Neutrophil (primary cell): ENCODE results near the gene OPALIN.

Experiments
- H3K27ac ChIP-seq: fragments of 200-600 bp; sonication (generic); 2 replicates; pipeline ENCODE4 v1.5.1; 2016; ENCODE audit warnings: mild to moderate bottlenecking, moderate library complexity
- H3K27me3 ChIP-seq: fragments of 200-600 bp; sonication (generic); 2 replicates; pipeline ENCODE4 v1.6.0; 2016; ENCODE audit warnings: mild to moderate bottlenecking
- H3K36me3 ChIP-seq: fragments of 200-600 bp; sonication (generic); 2 replicates; pipeline ENCODE4 v1.5.1; 2017
- H3K4me1 ChIP-seq, 2 experiments: fragments of 200-600 bp in 1 of 2; sonication (generic) in 1 of 2; 1 replicate in 1 of 2; 2 replicates in 1 of 2; pipeline versions ENCODE4 v1.5.1 to v1.6.1; 2013 to 2016; ENCODE audit warnings: low read depth in 1 of 2, low read length in 1 of 2, mild to moderate bottlenecking in 1 of 2, moderate library complexity in 1 of 2; ENCODE audit not compliant: control insufficient read depth in 1 of 2, insufficient read depth in 1 of 2
- H3K4me3 ChIP-seq, 2 experiments: fragments of 200-600 bp in 1 of 2; sonication (generic) in 1 of 2; 1 replicate in 1 of 2; 2 replicates in 1 of 2; pipeline ENCODE4 v1.5.1; 2013 to 2016; ENCODE audit warnings: low read depth in 1 of 2, low read length in 1 of 2, mild to moderate bottlenecking in 1 of 2, moderate library complexity in 1 of 2
- H3K9me3 ChIP-seq: fragments of 200-600 bp; sonication (generic); 2 replicates; pipeline ENCODE4 v1.5.1; 2016
- TF ChIP-seq, protein P1 (sequence below): fragments of 200-600 bp; sonication (generic); IDR thresholded peaks from 2 replicates; pipeline ENCODE4 v1.5.1; 2016; ENCODE audit warnings: antibody characterized with exemption

OPALIN gene

GRCh38 chr10:96367470-96367869 lies 8.7 kb upstream of the OPALIN start:
- TF ChIP-seq, protein P1, sequence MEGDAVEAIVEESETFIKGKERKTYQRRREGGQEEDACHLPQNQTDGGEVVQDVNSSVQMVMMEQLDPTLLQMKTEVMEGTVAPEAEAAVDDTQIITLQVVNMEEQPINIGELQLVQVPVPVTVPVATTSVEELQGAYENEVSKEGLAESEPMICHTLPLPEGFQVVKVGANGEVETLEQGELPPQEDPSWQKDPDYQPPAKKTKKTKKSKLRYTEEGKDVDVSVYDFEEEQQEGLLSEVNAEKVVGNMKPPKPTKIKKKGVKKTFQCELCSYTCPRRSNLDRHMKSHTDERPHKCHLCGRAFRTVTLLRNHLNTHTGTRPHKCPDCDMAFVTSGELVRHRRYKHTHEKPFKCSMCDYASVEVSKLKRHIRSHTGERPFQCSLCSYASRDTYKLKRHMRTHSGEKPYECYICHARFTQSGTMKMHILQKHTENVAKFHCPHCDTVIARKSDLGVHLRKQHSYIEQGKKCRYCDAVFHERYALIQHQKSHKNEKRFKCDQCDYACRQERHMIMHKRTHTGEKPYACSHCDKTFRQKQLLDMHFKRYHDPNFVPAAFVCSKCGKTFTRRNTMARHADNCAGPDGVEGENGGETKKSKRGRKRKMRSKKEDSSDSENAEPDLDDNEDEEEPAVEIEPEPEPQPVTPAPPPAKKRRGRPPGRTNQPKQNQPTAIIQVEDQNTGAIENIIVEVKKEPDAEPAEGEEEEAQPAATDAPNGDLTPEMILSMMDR: no peak
- no peaks in the 10 kb centered on the region for H3K36me3 ChIP-seq
- H3K9me3 ChIP-seq: no peaks in the 10 kb centered on the region
- H3K27ac ChIP-seq: no peak overlapping the region
- H3K27me3 ChIP-seq: no peaks in the 10 kb centered on the region
- no peaks in the 10 kb centered on the region for H3K4me1 ChIP-seq
- H3K4me3 ChIP-seq: no peak overlapping the region

GRCh38 chr10:96366508-96366907 lies 7.7 kb upstream of the OPALIN start:
- Histone ChIP-seq H3K4me1 (no peaks in the 10 kb centered on the region), H3K27ac (no peak overlapping the region), H3K4me3 (no peak overlapping the region), H3K36me3 (no peaks in the 10 kb centered on the region), H3K27me3 (no peaks in the 10 kb centered on the region), H3K9me3 (no peaks in the 10 kb centered on the region)
- TF ChIP-seq, protein P1: no peak

DNA sequence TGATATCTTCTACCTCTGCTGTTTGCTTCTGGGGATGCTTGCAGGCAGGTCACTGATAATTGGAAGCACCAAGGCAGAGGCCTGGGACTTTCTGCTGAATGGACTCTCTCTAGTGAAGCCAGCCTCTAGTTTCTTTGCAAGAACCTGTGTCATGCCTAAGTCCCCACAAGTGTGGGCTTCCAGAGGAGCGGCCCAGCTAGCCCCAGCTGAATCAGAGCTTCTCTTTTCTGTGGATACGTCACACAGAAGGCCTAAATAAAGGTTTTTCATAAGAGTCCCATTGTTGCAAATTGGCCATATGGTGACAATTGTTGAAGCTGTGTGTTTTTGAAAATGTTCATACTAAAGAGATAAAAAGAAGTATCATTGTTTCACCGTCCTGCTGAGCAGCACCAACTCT lies 6.8 kb upstream of the OPALIN start:
- H3K27ac ChIP-seq: no peak overlapping the region
- H3K9me3 ChIP-seq: no peaks in the 10 kb centered on the region
- no peaks in the 10 kb centered on the region for H3K4me1 ChIP-seq
- no peaks in the 10 kb centered on the region for H3K27me3 ChIP-seq
- no peak overlapping the region for H3K4me3 ChIP-seq
- H3K36me3 ChIP-seq: no peaks in the 10 kb centered on the region
- TF ChIP-seq, protein P1: no peak

DNA sequence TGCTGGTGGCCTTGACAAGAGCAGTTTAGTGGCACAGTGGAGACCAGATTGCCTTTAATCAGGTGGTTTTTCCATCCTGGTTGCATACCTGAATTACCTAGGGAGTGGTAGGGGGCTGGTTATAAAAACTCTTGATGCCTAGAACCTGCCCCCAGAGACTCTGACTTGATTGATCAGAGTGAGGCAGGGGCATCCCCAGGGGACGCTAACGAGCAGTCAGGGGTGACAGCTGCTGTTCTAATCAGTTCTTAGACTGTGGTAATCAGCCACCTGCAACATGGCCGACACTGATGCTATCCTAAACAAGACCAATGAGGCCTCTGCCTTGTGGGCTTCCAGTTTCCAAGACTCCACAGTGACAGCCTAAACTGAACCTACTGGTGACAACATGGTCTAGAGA lies 2.0 kb upstream of the OPALIN start:
- Histone ChIP-seq H3K4me1 (no peaks in the 10 kb centered on the region), H3K27ac (no peak overlapping the region), H3K9me3 (no peaks in the 10 kb centered on the region), H3K27me3 (peaks cover 8% of the 10 kb centered on the region), H3K36me3 (no peaks in the 10 kb centered on the region), H3K4me3 (no peak overlapping the region)
- TF ChIP-seq, protein P1: no peak

DNA sequence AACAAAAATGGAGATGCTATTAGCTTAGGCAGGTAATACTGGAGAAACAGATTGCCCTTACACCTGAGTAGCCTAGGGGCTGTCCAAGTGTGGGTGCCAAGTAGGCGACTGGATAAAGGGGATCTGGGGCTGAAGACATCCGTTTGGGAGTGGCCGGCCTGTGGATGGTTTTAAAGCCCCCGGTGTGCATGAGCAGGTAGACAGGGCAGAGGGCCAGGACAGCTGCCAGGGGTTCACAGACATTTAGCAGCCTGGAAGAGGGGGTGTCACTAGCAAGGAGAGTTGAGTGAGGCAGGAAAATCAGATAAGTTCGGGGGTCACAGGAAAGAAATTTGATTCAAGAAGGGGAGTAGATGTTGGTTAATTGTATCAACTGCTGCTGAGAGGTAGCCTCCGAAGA lies 1.5 kb upstream of the OPALIN start:
- Histone ChIP-seq H3K27ac (no peak overlapping the region), H3K27me3 (peaks cover 9% of the 10 kb centered on the region), H3K4me1 (no peaks in the 10 kb centered on the region), H3K36me3 (no peaks in the 10 kb centered on the region), H3K4me3 (no peak overlapping the region), H3K9me3 (no peaks in the 10 kb centered on the region)
- TF ChIP-seq, protein P1: no peak

DNA sequence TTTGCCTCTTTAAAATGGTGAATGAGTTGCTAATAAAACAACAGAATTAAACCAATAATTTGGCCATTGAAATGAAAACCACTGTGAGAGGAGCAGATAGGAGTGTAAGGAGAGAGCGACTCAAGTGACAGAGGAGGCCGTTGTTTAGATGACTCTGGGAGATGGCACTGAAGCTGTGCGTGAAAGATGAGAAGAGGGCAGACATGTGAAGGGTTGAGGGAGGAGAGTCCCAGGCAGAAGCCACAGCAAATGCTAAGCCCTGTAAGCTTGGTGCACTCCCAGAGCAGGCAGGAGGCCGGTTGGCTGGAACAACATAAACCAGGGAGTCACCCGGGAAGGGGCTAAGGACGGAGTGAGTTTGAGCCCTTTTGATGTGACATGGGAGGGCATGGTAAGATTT lies 814 bp upstream of the OPALIN start:
- TF ChIP-seq, protein P1: no peak
- no peaks in the 10 kb centered on the region for H3K4me1 ChIP-seq

More for the DNA sequence above, 814 bp upstream of the OPALIN start:
- Histone ChIP-seq H3K4me3 (no peak overlapping the region), H3K27me3 (peaks cover 9% of the 10 kb centered on the region), H3K27ac (no peak overlapping the region), H3K36me3 (no peaks in the 10 kb centered on the region), H3K9me3 (no peaks in the 10 kb centered on the region)
